Natural killer cell (primary cell): ENCODE data around the gene GLI3. TPM values are rescaled to one million over a fixed set of nuclear protein-coding genes. Genes with fewer than 3 reads are reported as not detected.

ENCODE experiments used
- ATAC-seq, 3 donors: fragments of 150-1000 bp in 2 of 3; fragments of 200-7000 bp in 1 of 3; cut with Tn5 transposase; 1 replicate in 1 of 3; 2 replicates in 2 of 3; pipeline ENCODE4 v1.10.0; 2021; ENCODE audit warnings: mild to moderate bottlenecking in 2 of 3, moderate library complexity in 2 of 3
- DNase-seq, 2 donors: peaks; one replicate each; pipeline versions ENCODE4 v3.0.0 to v3.0.0-alpha.2; 2013 to 2021; ENCODE audit warnings: mixed read lengths in 1 of 2
- H3K27ac ChIP-seq: one replicate; pipeline ENCODE4 v1.5.1; 2013; ENCODE audit warnings: mild to moderate bottlenecking, low read length
- H3K27me3 ChIP-seq: one replicate; pipeline ENCODE4 v1.6.1; 2013; ENCODE audit warnings: low read length; ENCODE audit not compliant: control insufficient read depth, insufficient read depth
- H3K36me3 ChIP-seq: one replicate; pipeline ENCODE4 v1.6.1; 2013; ENCODE audit warnings: low read length; ENCODE audit not compliant: control insufficient read depth, insufficient read depth
- H3K4me1 ChIP-seq: one replicate; pipeline ENCODE4 v1.6.1; 2013; ENCODE audit warnings: low read length; ENCODE audit not compliant: control insufficient read depth, insufficient read depth
- H3K4me3 ChIP-seq: one replicate; pipeline ENCODE4 v1.5.1; 2013; ENCODE audit warnings: low read length
- H3K9me3 ChIP-seq: one replicate; pipeline ENCODE4 v1.6.1; 2013; ENCODE audit warnings: low read length; ENCODE audit not compliant: control insufficient read depth, insufficient read depth
- H3K27ac Mint-ChIP-seq, 2 donors: one replicate each; pipeline ENCODE4 v1.8.0; 2022; ENCODE audit warnings: mild to moderate bottlenecking in 2 of 2, mixed read lengths in 2 of 2, moderate library complexity in 1 of 2
- H3K27me3 Mint-ChIP-seq, 2 donors: one replicate each; pipeline ENCODE4 v1.8.0; 2022; ENCODE audit warnings: low read depth in 2 of 2, mixed read lengths in 2 of 2
- H3K36me3 Mint-ChIP-seq: one replicate; pipeline ENCODE4 v1.8.0; 2022; ENCODE audit warnings: mixed read lengths
- H3K4me1 Mint-ChIP-seq, 2 donors: one replicate each; pipeline ENCODE4 v1.8.0; 2022; ENCODE audit warnings: mixed read lengths in 2 of 2
- H3K4me3 Mint-ChIP-seq: one replicate; pipeline ENCODE4 v1.8.0; 2022; ENCODE audit warnings: mild to moderate bottlenecking, moderate library complexity, mixed read lengths
- H3K9me3 Mint-ChIP-seq, 2 donors: one replicate each; pipeline ENCODE4 v1.8.0; 2022; ENCODE audit warnings: mixed read lengths in 2 of 2
- CTCF ChIP-seq: fragments of 200-600 bp; IDR thresholded peaks from one replicate; pipeline ENCODE4 v1.8.0; 2022; ENCODE audit warnings: antibody characterized with exemption
- WGBS: methylation state at CpG from one replicate; pipeline ENCODE4 v1.1.7; 2013; ENCODE audit warnings: missing lambda C conversion rate; ENCODE audit not compliant: insufficient coverage; 5-methylcytosine and 5-hydroxymethylcytosine counted together
- intact Hi-C: fragments of 100-400 bp; cut with micrococcal nuclease; formaldehyde crosslinking; loops from one replicate; pipeline ENCODE4 v1.14.2; 2022
- total RNA-seq, 4 donors: library from RNA; stranded (reverse); fragments of 120-200 nt in 1 of 4; gene quantifications; one replicate each; pipeline versions ENCODE4 v1.2.3 to v1.2.4, GENCODE V29; 2013 to 2022

Gene GLI3
- total RNA-seq, 3 donors from 2014 or later (not counting 1 experiment from before 2014, with no cell fraction given), result 2.9 to 4.7 (median 3.1) TPM

- 93% methylated on average over 7 of the region's 7 CpGs for WGBS
- no peak for DNase-seq
- no peak for ATAC-seq
- Mint-ChIP-seq H3K4me1 (no peaks in the 10 kb centered on the region), H3K27ac (no peak overlapping the region), H3K27me3 (peaks cover under 1 to 10% of the 10 kb centered on the region in 2 donors), H3K4me3 (no peak overlapping the region), H3K36me3 (no peaks in the 10 kb centered on the region), H3K9me3 (no peaks in the 10 kb centered on the region)
- intact Hi-C loops, result no loop called here
- Histone ChIP-seq H3K4me3 (no peak overlapping the region), H3K27ac (no peak overlapping the region), H3K27me3 (no peaks in the 10 kb centered on the region), H3K9me3 (no peaks in the 10 kb centered on the region), H3K4me1 (no peaks in the 10 kb centered on the region), H3K36me3 (no peaks in the 10 kb centered on the region)
- no peak for TF ChIP-seq CTCF
These were observed 85.7 kb downstream of the GLI3 start for GRCh38 chr7:42151309-42151708.

GRCh38 chr7:42145539-42145938, 91.5 kb downstream of the GLI3 start:
- DNase-seq (no peak), ATAC-seq (no peak)
- no peaks in the 10 kb centered on the region for H3K9me3 Mint-ChIP-seq
- Histone ChIP-seq H3K9me3 (no peaks in the 10 kb centered on the region), H3K36me3 (no peaks in the 10 kb centered on the region), H3K27me3 (no peaks in the 10 kb centered on the region), H3K27ac (no peak overlapping the region), H3K4me1 (no peaks in the 10 kb centered on the region), H3K4me3 (no peak overlapping the region)
- no peak for TF ChIP-seq CTCF
- H3K4me1 Mint-ChIP-seq, result no peaks in the 10 kb centered on the region
- intact Hi-C loops, result no loop called here
- no peak overlapping the region for H3K4me3 Mint-ChIP-seq
- H3K27ac Mint-ChIP-seq, result no peak overlapping the region
- H3K27me3 Mint-ChIP-seq, result peaks cover 13 to 14% of the 10 kb centered on the region in 2 donors
- no peaks in the 10 kb centered on the region for H3K36me3 Mint-ChIP-seq

GRCh38 chr7:42144604-42145003, 92.4 kb downstream of the GLI3 start:
- no peak for TF ChIP-seq CTCF

More at GRCh38 chr7:42144604-42145003, 92.4 kb downstream of the GLI3 start:
- no peaks in the 10 kb centered on the region for H3K9me3 Mint-ChIP-seq
- no peaks in the 10 kb centered on the region for H3K4me1 ChIP-seq
- H3K27me3 ChIP-seq, result no peaks in the 10 kb centered on the region
- H3K4me1 Mint-ChIP-seq, result no peaks in the 10 kb centered on the region
- H3K36me3 ChIP-seq, result no peaks in the 10 kb centered on the region
- no peaks in the 10 kb centered on the region for H3K9me3 ChIP-seq
- DNase-seq (no peak), ATAC-seq (no peak)
- no peak overlapping the region for H3K4me3 Mint-ChIP-seq
- H3K27ac ChIP-seq, result no peak overlapping the region
- intact Hi-C loops, result no loop called here
- no peaks in the 10 kb centered on the region for H3K36me3 Mint-ChIP-seq
- no peak overlapping the region for H3K27ac Mint-ChIP-seq
- no peak overlapping the region for H3K4me3 ChIP-seq
- WGBS, result 77% methylated on average over 3 of the region's 4 CpGs
- H3K27me3 Mint-ChIP-seq, result peaks cover 13 to 22% of the 10 kb centered on the region in 2 donors
